Measurements from ENCODE around the gene CFAP92. TPM values are rescaled to one million over a fixed set of nuclear protein-coding genes. Genes with fewer than 3 reads are reported as not detected.

The CFAP92 gene
- total RNA-seq, 2 experiments from 2014 or later = 0.19 to 0.45 TPM

GRCh38 chr3:128946411-128946810 lies 47.5 kb downstream of the CFAP92 start:
- no peak for ATAC-seq (ENCODE audit: poor library complexity)
- Mint-ChIP-seq H3K4me1 (ENCODE audit: low read depth) (no peaks in the 10 kb centered on the region), H3K36me3 (ENCODE audit: low read depth) (no peaks in the 10 kb centered on the region), H3K4me3 (no peak overlapping the region), H3K9me3 (no peaks in the 10 kb centered on the region), H3K27ac (no peak overlapping the region), H3K27me3 (peaks cover 9% of the 10 kb centered on the region)
- no peaks in the 10 kb centered on the region for H3K4me1 ChIP-seq (ENCODE audit: insufficient read depth, low read length)
- ChIA-PET CTCF (no interaction called here), POLR2A (no interaction called here)
- no peaks in the 10 kb centered on the region for H3K9me3 ChIP-seq (ENCODE audit: control insufficient read depth in 1 of 2, insufficient read depth in 1 of 2, low read length in 2 of 2)
- no peaks in the 10 kb centered on the region for H3K36me3 ChIP-seq (ENCODE audit: insufficient read depth, low read length)
- TF ChIP-seq CTCF (IDR thresholded peaks at IDR 0.05) = no peak
- H3K27ac ChIP-seq (ENCODE audit: low read depth in 1 of 2, low read length in 2 of 2) = no peak overlapping the region
- DNase-seq = no peak
- H3K27me3 ChIP-seq (ENCODE audit: control insufficient read depth in 1 of 2, insufficient read depth in 2 of 2, low read length in 2 of 2) = no peaks in the 10 kb centered on the region
- no peak overlapping the region for H3K4me3 ChIP-seq (ENCODE audit: low read length)
- intact Hi-C loops (cut with DNase I, micrococcal nuclease) = no loop called here

GRCh38 chr3:128945878-128946175 lies 48.0 kb downstream of the CFAP92 start:
- no peaks in the 10 kb centered on the region for H3K4me1 ChIP-seq (ENCODE audit: insufficient read depth, low read length)
- no peaks in the 10 kb centered on the region for H3K9me3 ChIP-seq (ENCODE audit: control insufficient read depth in 1 of 2, insufficient read depth in 1 of 2, low read length in 2 of 2)
- no peak overlapping the region for H3K4me3 ChIP-seq (ENCODE audit: low read length)
- no peak for DNase-seq
- Mint-ChIP-seq H3K9me3 (no peaks in the 10 kb centered on the region), H3K4me1 (ENCODE audit: low read depth) (no peaks in the 10 kb centered on the region), H3K27me3 (peaks cover 9% of the 10 kb centered on the region), H3K27ac (no peak overlapping the region), H3K36me3 (ENCODE audit: low read depth) (no peaks in the 10 kb centered on the region), H3K4me3 (no peak overlapping the region)
- H3K27ac ChIP-seq (ENCODE audit: low read depth in 1 of 2, low read length in 2 of 2) = no peak overlapping the region
- H3K36me3 ChIP-seq (ENCODE audit: insufficient read depth, low read length) = no peaks in the 10 kb centered on the region
- no peaks in the 10 kb centered on the region for H3K27me3 ChIP-seq (ENCODE audit: control insufficient read depth in 1 of 2, insufficient read depth in 2 of 2, low read length in 2 of 2)
- intact Hi-C loops (cut with DNase I, micrococcal nuclease) = no loop called here
- ChIA-PET POLR2A (no interaction called here), CTCF (no interaction called here)
- ATAC-seq (ENCODE audit: poor library complexity) = no peak
- no peak for TF ChIP-seq CTCF (IDR thresholded peaks at IDR 0.05)

- intact Hi-C loops (cut with DNase I, micrococcal nuclease) = no loop called here
- POLR2A ChIA-PET = no interaction called here
- Histone ChIP-seq H3K4me3 (ENCODE audit: low read length) (no peak overlapping the region), H3K4me1 (ENCODE audit: insufficient read depth, low read length) (no peaks in the 10 kb centered on the region), H3K27me3 (ENCODE audit: control insufficient read depth in 1 of 2, insufficient read depth in 2 of 2, low read length in 2 of 2) (no peaks in the 10 kb centered on the region), H3K36me3 (ENCODE audit: insufficient read depth, low read length) (no peaks in the 10 kb centered on the region), H3K9me3 (ENCODE audit: control insufficient read depth in 1 of 2, insufficient read depth in 1 of 2, low read length in 2 of 2) (no peaks in the 10 kb centered on the region), H3K27ac (ENCODE audit: low read depth in 1 of 2, low read length in 2 of 2) (no peak overlapping the region)
- Mint-ChIP-seq H3K27ac (no peak overlapping the region), H3K9me3 (no peaks in the 10 kb centered on the region), H3K36me3 (ENCODE audit: low read depth) (no peaks in the 10 kb centered on the region), H3K4me3 (no peak overlapping the region), H3K4me1 (ENCODE audit: low read depth) (no peaks in the 10 kb centered on the region), H3K27me3 (peaks cover 9% of the 10 kb centered on the region)
- CTCF ChIA-PET = no interaction called here
- no peak for DNase-seq
- no peak for ATAC-seq (ENCODE audit: poor library complexity)
- TF ChIP-seq CTCF (IDR thresholded peaks at IDR 0.05) = no peak
Measured at GRCh38 chr3:128945041-128945877, 48.6 kb downstream of the CFAP92 start.
